Heart right ventricle (tissue), 16 donors: Measurements from ENCODE around the gene HCAR2. TPM values are rescaled to one million over a fixed set of nuclear protein-coding genes. Genes with fewer than 3 reads are reported as not detected.
"Not testable (repeated sequence)": the region's sequence is repeated elsewhere in the genome, so short reads cannot be mapped to it uniquely, and the experiment has no call there.

Source experiments
- ATAC-seq, 8 donors: fragments of 200-7000 bp; cut with Tn5 transposase; one replicate each; pipeline ENCODE4 v1.9.1; 2020; ENCODE audit warnings: mild to moderate bottlenecking in 8 of 8, moderate library complexity in 8 of 8, moderate number of reproducible peaks in 1 of 8
- DNase-seq, 2 donors: peaks; one replicate each; pipeline ENCODE4 v3.0.0-alpha.2; 2020
- H3K27ac ChIP-seq, 10 donors: fragments of 200-600 bp; sonication (generic) in 2 of 10; one replicate each; pipeline versions ENCODE4 v1.5.0 to v1.8.0; 2020 to 2022; ENCODE audit warnings: mild to moderate bottlenecking in 3 of 10
- H3K27me3 ChIP-seq, 7 donors: fragments of 200-600 bp; one replicate each; pipeline ENCODE4 v1.8.0; 2021 to 2022; ENCODE audit warnings: mild to moderate bottlenecking in 2 of 7
- H3K36me3 ChIP-seq, 9 donors: fragments of 200-600 bp; sonication (generic) in 1 of 9; one replicate each; pipeline versions ENCODE4 v1.5.0 to v1.8.0; 2020 to 2022; ENCODE audit warnings: mild to moderate bottlenecking in 2 of 9
- H3K4me1 ChIP-seq, 9 donors: fragments of 200-600 bp; sonication (generic) in 1 of 9; one replicate each; pipeline versions ENCODE4 v1.5.0 to v1.8.0; 2020 to 2022; ENCODE audit warnings: mild to moderate bottlenecking in 4 of 9
- H3K4me3 ChIP-seq, 10 donors: fragments of 200-600 bp; sonication (generic) in 2 of 10; one replicate each; pipeline versions ENCODE4 v1.5.0 to v1.8.0; 2020 to 2022; ENCODE audit warnings: mild to moderate bottlenecking in 7 of 10, moderate library complexity in 2 of 10
- H3K9me3 ChIP-seq, 11 donors: fragments of 200-600 bp in 10 of 11; sonication (generic) in 2 of 11; one replicate each; pipeline versions ENCODE4 v1.5.0 to v1.8.0; 2013 to 2022; ENCODE audit warnings: mild to moderate bottlenecking in 2 of 11, control low read depth in 1 of 11, moderate library complexity in 1 of 11
- WGBS, 2 donors: extraction: QIAGEN DNeasy Blood & Tissue Kit; methylation state at CpG; one replicate each; pipeline ENCODE4 v1.1.7; 2013; ENCODE audit warnings: inconsistent platforms in 1 of 2; 5-methylcytosine and 5-hydroxymethylcytosine counted together
- intact Hi-C, 10 donors: fragments of 100-400 bp; cut with DNase I; formaldehyde crosslinking; loops; one replicate each; pipeline versions ENCODE4 v1.11.1 to v1.14.2; 2022
- polyA plus RNA-seq, 2 donors: library from polyadenylated mRNA; stranded (reverse); fragments of 200-250 nt; gene quantifications; one replicate each; pipeline ENCODE4 v1.2.3, GENCODE V29; 2013
- total RNA-seq, 10 donors: library from RNA; stranded (reverse); fragmentation: NEBNext Ultra II Directional in 3 of 10; extraction: Animal tissue kit (Norgen Biotek cat#: 25700) in 3 of 10; gene quantifications; one replicate each; pipeline versions ENCODE4 v1.2.1 to v1.2.4, GENCODE V29; 2021 to 2023
- TF ChIP-seq, protein P1 (sequence below), 9 donors: fragments of 200-600 bp; sonication (generic) in 2 of 9; IDR thresholded peaks; one replicate each; pipeline versions ENCODE4 v1.5.0 to v1.8.0; 2021 to 2022; ENCODE audit warnings: antibody characterized with exemption in 9 of 9, mild to moderate bottlenecking in 5 of 9, moderate library complexity in 1 of 9
- donor health status: Arrhythmogenic right ventricular cardiomyopathy.
- donor health status: ischemic (EF 13 %, LVEDD 7.1; RV severe dilation, severe dysfunction).
- donor health status: healthy with polysubstance abuse.
- donor health status: DM: no; HTN: yes; CAD: no.
- donor health status: DM: no; HTN: no; CAD: no.
- donor health status: ischemic (EF 25% LVEDD 6.9; RV normal size, moderate dysfunction).
- donor health status: ischemic (EF 25% LVEDD 5.7; RV mildly dilated, moderate dysfunction).
- donor health status: healthy.
- donor health status: DM: yes; HTN: yes; CAD: no.
- donor health status: Ischemic cardiomyopathy.
- donor health status: ischemic (EF 35%, LVEDD 5.7; RV mildly dilated, moderate dysfunction).
- donor health status: nonischemic (EF 11% LVEDD 7.7; RV severe dilation, severe dysfunction).
- donor health status: DM: yes; HTN: yes; CAD: no.
- donor health status: PGD.
- donor health status: ischemic (EF 29% LVEDD 5.4; RV normal size, mild dysfunction).
- donor health status: nonischemic (EF 23%, LVEDD 6.1; RV moderate dilation, normal function).

Gene HCAR2
- total and polyA plus RNA-seq, 12 donors: 0.13 to 1.5 (median 0.40) TPM; not detected in 4

DNA sequence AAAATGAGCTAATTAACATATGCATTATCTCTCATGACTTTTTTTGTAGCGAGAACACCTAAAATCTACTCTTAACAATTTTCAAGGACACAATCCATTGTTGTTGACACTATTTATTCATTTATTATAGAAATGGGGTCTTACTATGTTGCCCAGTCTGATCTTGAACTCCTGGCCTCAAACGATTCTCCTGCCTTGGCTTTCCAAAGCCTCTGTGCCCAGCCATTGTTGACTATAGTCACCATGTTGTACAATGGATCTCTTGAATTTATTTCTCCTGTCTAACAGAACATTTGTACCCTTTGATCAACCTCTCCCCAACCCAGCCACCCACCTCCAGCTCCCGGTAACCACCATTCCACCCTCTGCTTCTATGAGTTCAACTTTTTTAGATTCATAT is 41.2 kb downstream of the HCAR2 start:
- WGBS, 2 donors: 97 to 98% methylated on average over 3 of the region's 3 CpGs
- no peak overlapping the region for H3K27ac ChIP-seq
- DNase-seq (no peak), ATAC-seq (no peak)
- no peaks in the 10 kb centered on the region for H3K9me3 ChIP-seq
- H3K36me3 ChIP-seq: no peaks in the 10 kb centered on the region
- H3K4me3 ChIP-seq: no peak overlapping the region
- TF ChIP-seq, protein P1, sequence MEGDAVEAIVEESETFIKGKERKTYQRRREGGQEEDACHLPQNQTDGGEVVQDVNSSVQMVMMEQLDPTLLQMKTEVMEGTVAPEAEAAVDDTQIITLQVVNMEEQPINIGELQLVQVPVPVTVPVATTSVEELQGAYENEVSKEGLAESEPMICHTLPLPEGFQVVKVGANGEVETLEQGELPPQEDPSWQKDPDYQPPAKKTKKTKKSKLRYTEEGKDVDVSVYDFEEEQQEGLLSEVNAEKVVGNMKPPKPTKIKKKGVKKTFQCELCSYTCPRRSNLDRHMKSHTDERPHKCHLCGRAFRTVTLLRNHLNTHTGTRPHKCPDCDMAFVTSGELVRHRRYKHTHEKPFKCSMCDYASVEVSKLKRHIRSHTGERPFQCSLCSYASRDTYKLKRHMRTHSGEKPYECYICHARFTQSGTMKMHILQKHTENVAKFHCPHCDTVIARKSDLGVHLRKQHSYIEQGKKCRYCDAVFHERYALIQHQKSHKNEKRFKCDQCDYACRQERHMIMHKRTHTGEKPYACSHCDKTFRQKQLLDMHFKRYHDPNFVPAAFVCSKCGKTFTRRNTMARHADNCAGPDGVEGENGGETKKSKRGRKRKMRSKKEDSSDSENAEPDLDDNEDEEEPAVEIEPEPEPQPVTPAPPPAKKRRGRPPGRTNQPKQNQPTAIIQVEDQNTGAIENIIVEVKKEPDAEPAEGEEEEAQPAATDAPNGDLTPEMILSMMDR (IDR thresholded peaks at IDR 0.05): no peak
- peaks cover 0 to 5% (median 0%) of the 10 kb centered on the region in 9 donors for H3K4me1 ChIP-seq
- H3K27me3 ChIP-seq: no peaks in the 10 kb centered on the region
- intact Hi-C loops: no loop called here

DNA sequence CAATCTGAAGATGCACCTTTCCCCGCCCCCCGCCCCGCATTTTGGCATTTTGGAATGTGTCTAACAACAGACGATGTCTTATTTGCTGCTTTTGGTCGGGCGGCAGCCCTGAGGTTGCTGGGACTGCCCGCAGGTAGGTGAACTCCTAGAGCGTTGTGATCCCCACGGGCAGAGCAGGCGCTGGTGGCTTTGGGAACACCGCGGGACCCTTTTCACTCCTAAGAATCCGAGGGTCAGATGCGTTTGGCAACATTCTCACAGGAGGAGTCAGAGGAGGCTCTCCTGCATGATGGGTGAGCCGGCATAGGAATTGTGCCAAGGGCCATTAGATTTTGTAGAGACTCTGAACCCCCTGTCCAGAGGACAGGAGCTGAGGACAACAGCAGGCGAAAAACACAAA is 41.9 kb downstream of the HCAR2 start:
- intact Hi-C loops: no loop called here
- no peaks in the 10 kb centered on the region for H3K27me3 ChIP-seq
- 79 to 91% methylated on average over 16 of the region's 16 CpGs for WGBS, 2 donors
- no peak for ATAC-seq
- TF ChIP-seq, protein P1 (IDR thresholded peaks at IDR 0.05): no peak
- H3K9me3 ChIP-seq: no peaks in the 10 kb centered on the region
- H3K4me1 ChIP-seq: peaks cover 0 to 5% (median 0%) of the 10 kb centered on the region in 9 donors
- H3K27ac ChIP-seq: no peak overlapping the region
- DNase-seq: no peak
- no peaks in the 10 kb centered on the region for H3K36me3 ChIP-seq
- H3K4me3 ChIP-seq: no peak overlapping the region

DNA sequence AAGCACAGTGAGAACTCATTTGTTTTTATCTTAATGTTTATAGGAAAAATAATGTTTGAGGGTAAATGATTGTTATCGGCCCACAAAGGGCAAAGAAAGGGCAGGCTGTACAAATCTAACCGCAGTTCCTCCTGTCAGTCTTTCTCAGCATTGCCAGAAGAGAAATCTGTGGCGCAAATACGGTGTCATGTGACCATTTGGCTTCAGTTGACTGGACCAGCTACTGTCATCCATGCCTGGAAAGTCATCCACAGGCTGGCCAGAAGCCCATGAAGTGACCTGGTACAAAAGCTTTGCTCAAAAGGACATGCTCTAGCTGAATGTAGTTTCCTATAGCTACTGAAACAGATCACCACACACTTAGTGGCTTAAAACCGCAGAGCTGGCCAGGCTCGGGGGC is 43.6 kb downstream of the HCAR2 start:
- TF ChIP-seq, protein P1 (IDR thresholded peaks at IDR 0.05): no peak
- ATAC-seq (peak in 6 of 8 donors; percentile 21 to 94 (median 80)), DNase-seq (peak in 1 of 2 donors; percentile 20)
- 72 to 89% methylated on average over 6 of the region's 6 CpGs for WGBS, 2 donors
- intact Hi-C loops: no loop called here
- Histone ChIP-seq H3K27me3 (no peaks in the 10 kb centered on the region), H3K4me1 (peaks cover 0 to 5% (median 0%) of the 10 kb centered on the region in 9 donors), H3K9me3 (no peaks in the 10 kb centered on the region), H3K27ac (peak overlapping the region in 2 of 10 donors; percentile 13 to 46), H3K36me3 (no peaks in the 10 kb centered on the region), H3K4me3 (no peak overlapping the region)

DNA sequence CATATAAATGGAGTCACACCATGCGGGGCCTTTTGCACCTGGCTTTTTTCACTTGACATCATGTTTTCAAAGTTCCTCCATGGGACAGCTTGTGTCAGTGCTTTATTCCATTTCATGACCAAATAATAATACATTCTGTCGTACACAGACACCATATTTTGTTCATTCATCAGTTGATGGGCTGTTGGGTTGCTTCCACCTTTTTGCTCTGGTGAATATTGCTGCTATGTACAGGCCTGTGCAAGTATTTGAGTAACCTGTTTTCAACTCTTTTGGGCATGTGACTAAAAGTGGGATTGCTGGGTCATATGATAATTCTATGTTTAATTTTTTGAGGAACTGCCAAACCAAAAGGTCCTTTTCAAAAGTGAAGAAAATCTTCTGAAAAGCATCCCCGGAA is 46.9 kb downstream of the HCAR2 start:
- intact Hi-C loops: no loop called here

DNA sequence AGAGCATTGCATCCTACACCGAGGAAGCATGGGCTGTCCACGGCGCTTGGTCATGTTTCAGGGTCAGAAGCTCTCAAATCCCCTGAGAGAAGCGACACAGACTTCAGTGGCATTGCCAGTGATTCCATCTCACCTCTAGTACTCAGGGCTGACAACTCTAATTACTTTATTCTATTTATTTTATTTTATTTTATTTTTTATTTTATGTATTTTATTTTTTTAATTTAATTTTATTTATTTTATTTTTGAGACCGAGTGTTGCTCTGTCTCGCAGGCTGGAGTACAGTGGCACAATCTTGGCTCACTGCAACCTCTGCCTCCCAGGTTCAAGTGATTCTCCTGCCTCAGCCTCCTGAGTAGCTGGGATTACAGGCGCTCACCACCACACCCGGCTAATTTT is 49.9 kb downstream of the HCAR2 start:
- WGBS, 2 donors: 89 to 94% methylated on average over 8 of the region's 8 CpGs
- intact Hi-C loops, H3K9me3 ChIP-seq, H3K27ac ChIP-seq, ATAC-seq, H3K27me3 ChIP-seq, H3K36me3 ChIP-seq, DNase-seq, H3K4me3 ChIP-seq: not testable (repeated sequence)
- peaks cover 0 to 15% (median 0%) of the 10 kb centered on the region in 9 donors for H3K4me1 ChIP-seq

More for the DNA sequence above, 46.9 kb downstream of the HCAR2 start:
- Histone ChIP-seq H3K4me3 (no peak overlapping the region), H3K9me3 (no peaks in the 10 kb centered on the region), H3K4me1 (peaks cover 0 to 5% (median 0%) of the 10 kb centered on the region in 9 donors), H3K27ac (no peak overlapping the region), H3K36me3 (no peaks in the 10 kb centered on the region), H3K27me3 (no peaks in the 10 kb centered on the region)
- ATAC-seq (no peak), DNase-seq (no peak)
- TF ChIP-seq, protein P1 (IDR thresholded peaks at IDR 0.05): no peak
- WGBS, 2 donors: 94 to 95% methylated on average over 3 of the region's 3 CpGs
